Activated T-helper 2 cell treated with anti-CD3 and anti-CD28 coated beads, Interferon-gamma antibody, Interleukin-2, Interleukin-4, amounts not matched to agents 10 μg/mL and 5 μg/mL and 100 μg/mL, durations not matched to agents 14 hours and 24 hours and 36 hours (primary cell): ENCODE results near the gene CAPZB. TPM values are rescaled to one million over a fixed set of nuclear protein-coding genes. Genes with fewer than 3 reads are reported as not detected.
A peak's percentile ranks its signal among the peaks of the same experiment; 100 is the strongest.

Experiments
- DNase-seq: peaks from one replicate; pipeline ENCODE4 v3.0.0; 2021; ENCODE audit warnings: low spot score
- H3K27ac Mint-ChIP-seq: one replicate; pipeline ENCODE4 v1.8.0; 2021; ENCODE audit warnings: mixed read lengths
- H3K27me3 Mint-ChIP-seq: one replicate; pipeline ENCODE4 v1.8.0; 2021; ENCODE audit warnings: low read depth, mixed read lengths
- H3K36me3 Mint-ChIP-seq: one replicate; pipeline ENCODE4 v1.8.0; 2021; ENCODE audit warnings: low read depth, mixed read lengths
- H3K4me1 Mint-ChIP-seq: one replicate; pipeline ENCODE4 v1.8.0; 2021; ENCODE audit warnings: low read depth, mixed read lengths
- H3K4me3 Mint-ChIP-seq: one replicate; pipeline ENCODE4 v1.8.0; 2021; ENCODE audit warnings: low read depth, mild to moderate bottlenecking, moderate library complexity, mixed read lengths
- H3K9me3 Mint-ChIP-seq: one replicate; pipeline ENCODE4 v1.8.0; 2021; ENCODE audit warnings: mixed read lengths
- intact Hi-C: fragments of 100-400 bp; cut with micrococcal nuclease; formaldehyde crosslinking; loops from one replicate; pipeline ENCODE4 v1.15.1; 2023
- total RNA-seq: library from RNA; stranded (reverse); gene quantifications from 2 replicates; pipeline ENCODE4 v1.2.3, GENCODE V29; 2022

Gene CAPZB
- total RNA-seq, 1 donor from 2014 or later: 329 TPM

DNA sequence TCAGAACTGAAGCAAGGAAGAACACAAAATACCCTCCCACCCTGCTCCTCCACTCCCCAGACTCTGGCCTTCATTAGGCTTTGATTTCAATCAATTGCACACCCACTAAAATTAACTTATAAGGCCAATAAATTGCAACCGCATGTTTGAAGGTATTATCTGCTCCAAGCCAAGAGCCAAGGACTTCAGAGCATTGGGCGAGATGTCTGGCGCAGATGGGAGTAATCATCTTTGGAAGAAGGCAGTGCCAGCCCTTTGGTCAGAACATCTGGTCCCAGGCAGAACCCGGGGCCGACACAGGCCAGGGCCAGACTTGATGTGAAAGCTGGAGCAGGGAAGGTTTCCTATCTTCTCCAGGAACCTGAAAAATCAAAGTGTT lies 113.2 kb downstream of the CAPZB start:
- Mint-ChIP-seq H3K9me3 (no peaks in the 10 kb centered on the region), H3K27ac (no peak overlapping the region), H3K4me1 (peaks cover 3% of the 10 kb centered on the region), H3K27me3 (no peaks in the 10 kb centered on the region), H3K36me3 (peaks cover 31% of the 10 kb centered on the region), H3K4me3 (no peak overlapping the region)
- no peak for DNase-seq
- intact Hi-C loops: no loop called here

- intact Hi-C loops: no loop called here
These were observed 113.9 kb downstream of the CAPZB start for GRCh38 chr1:19371226-19372135.

GRCh38 chr1:19370453-19371170 lies 114.7 kb downstream of the CAPZB start:
- DNase-seq: no peak
- Mint-ChIP-seq H3K27ac (no peak overlapping the region), H3K4me1 (no peaks in the 10 kb centered on the region), H3K9me3 (no peaks in the 10 kb centered on the region), H3K36me3 (peaks cover 22% of the 10 kb centered on the region), H3K4me3 (no peak overlapping the region), H3K27me3 (no peaks in the 10 kb centered on the region)
- intact Hi-C loops: no loop called here

More at GRCh38 chr1:19371226-19372135, 113.9 kb downstream of the CAPZB start:
- peaks cover 25% of the 10 kb centered on the region for H3K36me3 Mint-ChIP-seq
- DNase-seq: no peak
- H3K9me3 Mint-ChIP-seq: no peaks in the 10 kb centered on the region
- no peak overlapping the region for H3K27ac Mint-ChIP-seq
- H3K4me1 Mint-ChIP-seq: peaks cover 3% of the 10 kb centered on the region
- no peaks in the 10 kb centered on the region for H3K27me3 Mint-ChIP-seq
- no peak overlapping the region for H3K4me3 Mint-ChIP-seq

- no peak for DNase-seq
- H3K27me3 Mint-ChIP-seq: no peaks in the 10 kb centered on the region
- H3K27ac Mint-ChIP-seq: no peak overlapping the region
These were observed 115.8 kb downstream of the CAPZB start for GRCh38 chr1:19369396-19370090.

DNA sequence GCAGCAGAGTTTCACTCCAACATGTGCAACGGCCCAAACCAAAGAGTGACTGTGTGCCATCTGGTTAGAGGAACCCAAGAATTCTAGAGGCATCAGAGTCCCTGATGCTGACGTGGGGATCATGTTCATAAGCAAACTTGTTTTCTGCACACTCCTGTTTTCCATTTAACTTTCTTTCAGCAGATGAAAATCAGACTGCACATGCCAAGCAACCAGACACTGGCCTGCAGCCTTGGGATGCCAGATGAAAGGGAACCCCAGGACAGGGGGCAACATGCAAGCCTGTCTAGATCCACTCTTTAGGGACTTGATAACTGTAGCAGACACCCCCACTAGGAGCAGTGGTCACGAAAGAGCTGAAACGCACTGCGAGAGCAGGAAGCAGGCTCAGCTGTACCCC lies 116.4 kb downstream of the CAPZB start:
- H3K36me3 Mint-ChIP-seq: peaks cover 23% of the 10 kb centered on the region
- H3K27me3 Mint-ChIP-seq: no peaks in the 10 kb centered on the region
- intact Hi-C loops: no loop called here
- DNase-seq: no peak
- H3K27ac Mint-ChIP-seq: no peak overlapping the region
- no peaks in the 10 kb centered on the region for H3K9me3 Mint-ChIP-seq
- H3K4me1 Mint-ChIP-seq: no peaks in the 10 kb centered on the region
- H3K4me3 Mint-ChIP-seq: no peak overlapping the region

More at GRCh38 chr1:19369396-19370090, 115.8 kb downstream of the CAPZB start:
- Mint-ChIP-seq H3K36me3 (peaks cover 22% of the 10 kb centered on the region), H3K9me3 (no peaks in the 10 kb centered on the region), H3K4me3 (no peak overlapping the region), H3K4me1 (no peaks in the 10 kb centered on the region)
- intact Hi-C loops: no loop called here

DNA sequence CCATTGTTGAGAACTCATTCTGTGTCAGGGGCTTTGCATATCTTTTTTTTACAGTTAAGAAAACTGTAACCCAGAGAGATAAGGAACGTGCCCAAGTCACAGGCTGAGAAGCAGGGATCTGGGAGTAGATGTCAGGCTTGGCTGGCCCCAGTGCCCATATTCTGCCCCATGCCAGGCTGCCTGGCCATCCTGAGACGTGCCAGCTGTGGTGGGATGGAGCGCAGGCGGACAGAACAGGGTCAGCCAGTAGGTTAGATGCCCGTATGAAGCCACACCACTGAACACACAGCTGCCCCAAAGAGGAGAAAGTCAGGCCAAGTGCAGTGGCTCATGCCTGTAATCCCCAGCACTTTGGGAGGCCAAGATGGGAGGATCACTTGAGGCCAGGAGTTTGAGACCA lies 117.3 kb downstream of the CAPZB start:
- no peak for DNase-seq
- Mint-ChIP-seq H3K9me3 (no peaks in the 10 kb centered on the region), H3K27ac (no peak overlapping the region), H3K27me3 (no peaks in the 10 kb centered on the region), H3K36me3 (peaks cover 23% of the 10 kb centered on the region), H3K4me1 (no peaks in the 10 kb centered on the region), H3K4me3 (no peak overlapping the region)
- intact Hi-C loops: no loop called here

DNA sequence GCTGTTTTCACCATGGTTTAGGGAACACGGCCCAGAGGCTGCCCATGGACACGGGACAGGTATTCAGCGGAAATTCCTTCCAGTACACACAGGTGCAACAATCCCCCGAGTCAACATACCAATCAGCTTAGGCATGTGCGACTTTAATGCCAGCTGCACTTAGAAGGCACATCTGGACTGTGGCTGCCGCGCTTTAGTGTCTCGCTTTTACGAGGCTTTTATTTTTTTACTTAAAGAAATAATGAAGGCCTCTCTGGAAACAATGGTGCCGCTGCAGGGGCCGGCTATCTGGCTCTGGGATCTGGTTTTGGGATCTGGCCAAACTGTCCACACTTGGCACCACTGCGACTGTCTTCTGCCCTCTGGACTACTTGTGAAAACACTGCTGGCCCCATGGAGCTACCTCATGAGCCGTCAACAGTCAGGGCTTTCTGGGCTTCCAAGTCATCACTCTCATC lies 117.7 kb downstream of the CAPZB start:
- Mint-ChIP-seq H3K27ac (no peak overlapping the region), H3K4me3 (no peak overlapping the region), H3K9me3 (no peaks in the 10 kb centered on the region), H3K27me3 (no peaks in the 10 kb centered on the region), H3K36me3 (peaks cover 22% of the 10 kb centered on the region), H3K4me1 (no peaks in the 10 kb centered on the region)
- DNase-seq: no peak
- intact Hi-C loops: no loop called here

- no peaks in the 10 kb centered on the region for H3K27me3 Mint-ChIP-seq
- no peaks in the 10 kb centered on the region for H3K9me3 Mint-ChIP-seq
- peaks cover 15% of the 10 kb centered on the region for H3K36me3 Mint-ChIP-seq
- peak overlapping the region; percentile 2 for H3K27ac Mint-ChIP-seq
- DNase-seq: no peak
- intact Hi-C loops: no loop called here
- H3K4me1 Mint-ChIP-seq: no peaks in the 10 kb centered on the region
- no peak overlapping the region for H3K4me3 Mint-ChIP-seq
These were observed 118.5 kb downstream of the CAPZB start for GRCh38 chr1:19366599-19367536.

- Mint-ChIP-seq H3K27me3 (no peaks in the 10 kb centered on the region), H3K36me3 (peaks cover 17% of the 10 kb centered on the region), H3K4me1 (peaks cover 7% of the 10 kb centered on the region), H3K4me3 (no peak overlapping the region), H3K9me3 (no peaks in the 10 kb centered on the region), H3K27ac (no peak overlapping the region)
- DNase-seq: no peak
- intact Hi-C loops: no loop called here
These were observed 119.6 kb downstream of the CAPZB start for GRCh38 chr1:19365721-19366120.

GRCh38 chr1:19363536-19364152 lies 121.7 kb downstream of the CAPZB start:
- H3K36me3 Mint-ChIP-seq: peaks cover 17% of the 10 kb centered on the region
- H3K27ac Mint-ChIP-seq: no peak overlapping the region
- H3K4me3 Mint-ChIP-seq: no peak overlapping the region
- intact Hi-C loops: no loop called here
- no peak for DNase-seq
- H3K27me3 Mint-ChIP-seq: no peaks in the 10 kb centered on the region
- H3K9me3 Mint-ChIP-seq: no peaks in the 10 kb centered on the region
- peaks cover 17% of the 10 kb centered on the region for H3K4me1 Mint-ChIP-seq

DNA sequence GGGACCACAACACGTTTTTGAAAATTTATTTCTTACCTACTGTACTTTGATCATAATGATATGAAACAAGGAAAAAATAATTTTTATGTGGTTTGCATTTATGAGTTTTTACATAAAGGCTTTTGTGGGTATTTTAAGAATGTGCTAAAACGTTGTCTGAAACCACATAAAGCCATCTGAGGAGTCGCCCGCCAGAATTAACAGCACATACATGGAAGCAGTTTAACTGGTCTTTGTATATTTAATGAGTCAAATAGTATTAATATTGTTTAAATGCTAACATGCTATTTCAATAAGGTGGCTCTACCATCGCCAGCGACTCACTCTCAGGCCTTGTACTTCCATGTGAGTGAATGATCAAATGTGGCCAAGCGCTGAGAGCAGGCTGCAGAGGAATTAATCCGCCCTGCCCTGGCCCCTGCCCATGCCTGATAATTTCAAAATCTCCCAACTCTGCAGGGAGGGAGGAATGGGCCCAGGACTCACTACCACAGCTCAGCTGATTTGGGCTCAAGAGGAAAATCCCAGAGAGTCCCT lies 123.7 kb downstream of the CAPZB start:
- Mint-ChIP-seq H3K4me1 (peaks cover 17% of the 10 kb centered on the region), H3K9me3 (no peaks in the 10 kb centered on the region), H3K4me3 (no peak overlapping the region), H3K27me3 (no peaks in the 10 kb centered on the region), H3K36me3 (peaks cover 26% of the 10 kb centered on the region), H3K27ac (no peak overlapping the region)
- DNase-seq: no peak
- intact Hi-C loops: no loop called here
